Gastroesophageal sphincter (tissue), 3 donors: ENCODE results near the gene AEBP1.

Experiments used
- POLR2A ChIP-seq, 2 donors: fragments of 450-650 bp; IDR thresholded peaks; one replicate each; pipeline ENCODE4 v1.6.1; 2017; ENCODE audit warnings: antibody characterized with exemption in 2 of 2, mild to moderate bottlenecking in 2 of 2, moderate library complexity in 1 of 2
- POLR2AphosphoS5 ChIP-seq: sonication (generic); formaldehyde crosslinking; IDR thresholded peaks from one replicate; pipeline ENCODE4 v1.6.1; 2017; ENCODE audit warnings: antibody characterized with exemption
- TF ChIP-seq, protein P1 (sequence below), 4 experiments: fragments of 200-600 bp in 2 of 4; fragments of 450-650 bp in 2 of 4; sonication (generic) in 1 of 4; IDR thresholded peaks; one replicate each; pipeline ENCODE4 v1.5.1; 2017 to 2019; ENCODE audit warnings: antibody characterized with exemption in 4 of 4, mild to moderate bottlenecking in 2 of 4, moderate library complexity in 2 of 4

GRCh38 chr7:44067064-44067951 lies 36.8 kb upstream of the AEBP1 start:
- TF ChIP-seq, protein P1, sequence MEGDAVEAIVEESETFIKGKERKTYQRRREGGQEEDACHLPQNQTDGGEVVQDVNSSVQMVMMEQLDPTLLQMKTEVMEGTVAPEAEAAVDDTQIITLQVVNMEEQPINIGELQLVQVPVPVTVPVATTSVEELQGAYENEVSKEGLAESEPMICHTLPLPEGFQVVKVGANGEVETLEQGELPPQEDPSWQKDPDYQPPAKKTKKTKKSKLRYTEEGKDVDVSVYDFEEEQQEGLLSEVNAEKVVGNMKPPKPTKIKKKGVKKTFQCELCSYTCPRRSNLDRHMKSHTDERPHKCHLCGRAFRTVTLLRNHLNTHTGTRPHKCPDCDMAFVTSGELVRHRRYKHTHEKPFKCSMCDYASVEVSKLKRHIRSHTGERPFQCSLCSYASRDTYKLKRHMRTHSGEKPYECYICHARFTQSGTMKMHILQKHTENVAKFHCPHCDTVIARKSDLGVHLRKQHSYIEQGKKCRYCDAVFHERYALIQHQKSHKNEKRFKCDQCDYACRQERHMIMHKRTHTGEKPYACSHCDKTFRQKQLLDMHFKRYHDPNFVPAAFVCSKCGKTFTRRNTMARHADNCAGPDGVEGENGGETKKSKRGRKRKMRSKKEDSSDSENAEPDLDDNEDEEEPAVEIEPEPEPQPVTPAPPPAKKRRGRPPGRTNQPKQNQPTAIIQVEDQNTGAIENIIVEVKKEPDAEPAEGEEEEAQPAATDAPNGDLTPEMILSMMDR (IDR thresholded peaks at IDR 0.05): no peak
- TF ChIP-seq POLR2AphosphoS5 (no peak), POLR2A (IDR thresholded peaks at IDR 0.05) (no peak)
